HG03097 (cell line): ENCODE results near the gene ICA1.
"Not testable (repeated sequence)": the region's sequence is repeated elsewhere in the genome, so short reads cannot be mapped to it uniquely, and the experiment has no call there.

Experiments
- ATAC-seq: cut with Tn5 transposase; IDR thresholded peaks from one replicate; pipeline ENCODE4 v1.9.1; 2021; ENCODE audit not compliant: unreplicated experiment, low FRiP score

ICA1 gene

DNA sequence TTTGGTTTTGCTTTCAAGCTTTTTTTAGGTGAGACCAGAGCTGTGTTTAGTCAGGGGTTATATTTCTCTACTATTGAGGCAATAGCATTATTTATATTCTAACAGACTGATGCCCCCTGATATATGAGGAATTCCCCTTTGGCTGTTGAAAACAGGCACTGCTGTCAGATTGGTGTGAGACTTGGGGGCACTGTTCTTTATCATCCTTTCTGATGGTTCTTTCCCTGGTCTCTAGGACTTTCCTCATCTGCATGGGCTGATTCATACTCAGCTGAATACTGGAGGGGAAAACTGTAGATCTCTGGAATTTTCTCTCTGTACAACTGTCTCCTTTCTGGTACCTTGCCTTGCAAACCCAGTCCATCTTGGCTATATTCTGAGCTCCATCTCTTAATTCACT, 10.0 kb upstream of the ICA1 start:
- ATAC-seq: no peak

GRCh38 chr7:8263048-8263447, 1.1 kb upstream of the ICA1 start:
- no peak for ATAC-seq

DNA sequence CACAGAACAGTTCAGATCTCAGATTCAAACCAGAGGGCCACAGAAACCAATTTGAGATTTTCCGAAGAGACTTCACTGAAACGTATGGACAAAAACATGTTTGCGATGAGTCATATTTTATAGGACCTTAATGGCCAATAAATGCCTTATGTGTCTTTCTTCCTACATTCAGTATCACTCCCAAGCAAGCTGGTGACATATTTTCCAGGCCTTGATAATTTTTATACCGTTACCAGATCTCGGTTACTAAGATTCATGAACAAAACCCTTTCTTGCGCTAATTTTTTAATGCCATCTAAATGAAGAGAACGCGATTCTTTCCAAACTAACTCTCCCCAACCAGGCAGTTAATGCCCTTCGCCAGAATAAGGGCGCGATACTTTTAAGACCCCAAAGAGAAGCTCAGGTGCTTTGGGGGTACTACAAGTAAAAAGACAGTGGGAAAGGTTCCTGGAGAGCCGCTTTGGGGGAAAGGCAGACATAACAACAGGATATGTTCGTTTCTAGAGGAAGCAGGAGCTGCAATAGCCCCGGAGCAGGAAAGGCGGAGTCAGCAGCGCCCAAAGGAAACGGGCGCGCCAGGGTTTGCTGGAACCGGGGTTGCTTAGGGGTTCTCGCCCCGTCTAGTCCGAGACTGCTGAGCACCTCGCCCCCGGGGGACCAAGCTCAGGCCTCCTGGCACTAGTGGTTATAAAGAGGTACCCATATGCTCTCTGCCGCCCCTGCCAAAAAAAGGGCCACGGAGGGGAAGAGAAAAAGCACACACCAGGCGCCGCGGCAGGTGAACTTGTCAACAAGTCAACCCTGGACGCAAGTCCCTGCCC, 884 bp downstream of the ICA1 start:
- ATAC-seq: no peak

DNA sequence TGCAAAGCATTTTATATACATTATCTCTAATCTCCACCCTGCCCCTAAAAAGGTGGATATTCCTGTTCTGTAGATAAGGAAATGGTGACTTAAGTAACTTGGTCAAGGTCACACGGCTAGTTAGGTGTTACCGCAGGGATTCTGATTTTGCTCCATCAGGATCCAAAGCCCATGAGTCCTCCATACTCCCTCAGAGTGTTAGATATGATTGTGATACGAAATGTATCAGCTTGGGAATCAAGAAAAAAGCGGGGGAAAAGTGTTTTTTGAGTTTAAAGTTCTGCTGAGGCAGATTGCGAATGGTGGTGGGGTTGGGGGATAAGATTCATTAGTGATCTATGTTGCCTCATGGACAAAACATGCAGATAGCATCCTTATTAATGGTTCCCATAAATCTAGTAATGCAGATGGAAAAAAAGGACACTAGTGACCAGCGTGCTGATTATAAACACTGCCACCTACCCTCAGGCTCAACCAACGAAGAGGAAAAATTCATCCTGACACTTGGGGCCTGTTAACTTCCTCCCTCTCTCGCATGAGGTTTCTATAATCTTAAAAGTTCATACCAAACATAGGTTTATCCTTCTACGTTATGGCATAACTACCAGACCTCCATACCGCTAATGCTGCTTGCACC, 2.3 kb downstream of the ICA1 start:
- ATAC-seq: no peak

- no peak for ATAC-seq
Observed at GRCh38 chr7:8258734-8259133, 3.2 kb downstream of the ICA1 start.

GRCh38 chr7:8258166-8258565, 3.8 kb downstream of the ICA1 start:
- ATAC-seq: no peak

- no peak for ATAC-seq
Observed at GRCh38 chr7:8255680-8256655, 6.0 kb downstream of the ICA1 start.

DNA sequence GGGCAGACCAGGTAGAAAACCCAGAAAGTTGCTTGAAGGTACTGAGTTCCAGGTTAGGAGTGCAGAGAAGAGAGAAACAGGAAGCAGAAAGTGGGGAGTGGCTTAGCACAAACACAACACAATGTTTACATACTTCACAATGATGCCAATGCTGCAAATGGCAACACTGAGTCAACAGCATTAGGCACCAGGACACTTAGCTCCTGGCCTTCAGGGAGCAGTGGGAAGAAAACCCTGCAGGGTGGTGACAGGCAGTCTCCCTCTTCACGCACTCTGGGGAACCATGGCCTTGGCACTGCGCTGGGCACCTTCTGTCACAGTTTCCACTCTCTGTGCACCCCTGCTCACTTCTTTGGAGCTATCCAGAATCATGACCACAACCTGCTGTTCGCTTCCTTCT, 7.3 kb downstream of the ICA1 start:
- no peak for ATAC-seq

GRCh38 chr7:8254215-8254614, 7.8 kb downstream of the ICA1 start:
- no peak for ATAC-seq

GRCh38 chr7:8251195-8251594, 10.8 kb downstream of the ICA1 start:
- ATAC-seq: no peak

GRCh38 chr7:8250547-8250946, 11.4 kb downstream of the ICA1 start:
- no peak for ATAC-seq

DNA sequence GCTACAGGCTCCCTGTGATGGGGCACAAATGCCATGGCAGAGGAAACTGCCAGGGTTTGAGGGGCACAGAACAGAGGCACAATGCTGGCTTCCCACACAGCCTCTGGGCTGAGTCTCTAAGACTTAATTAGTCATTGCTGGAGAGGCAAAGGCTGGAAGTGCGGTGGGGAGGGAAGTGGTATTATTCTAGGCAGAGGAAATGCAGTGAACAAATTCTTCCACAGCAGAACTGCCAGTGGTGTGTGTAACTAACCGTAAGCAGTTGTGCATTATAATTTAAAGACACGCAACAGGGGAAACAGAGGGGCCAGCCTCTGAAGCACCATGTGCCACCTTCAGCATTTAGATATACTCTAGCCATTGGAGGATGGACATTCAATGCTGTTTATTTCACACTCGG, 12.8 kb downstream of the ICA1 start:
- ATAC-seq: no peak

DNA sequence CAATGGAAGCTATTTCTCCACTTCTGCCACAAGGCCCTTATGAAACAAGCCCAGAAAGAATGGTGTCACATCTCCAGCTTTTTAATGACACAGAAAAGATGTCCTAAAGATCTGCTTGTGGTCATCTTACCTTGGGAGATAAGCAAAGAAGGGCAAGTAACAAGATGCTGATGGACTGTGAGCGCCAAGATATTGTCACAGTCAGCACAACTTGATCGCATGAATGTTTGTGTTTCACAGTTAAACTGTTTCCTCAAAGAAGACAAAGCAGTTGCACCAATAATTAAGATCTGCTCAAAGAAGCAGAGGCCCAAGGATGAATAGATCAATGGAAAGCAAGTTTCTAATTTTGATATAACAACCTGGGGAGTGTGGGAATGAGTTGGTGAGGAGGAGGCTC, 15.9 kb downstream of the ICA1 start:
- no peak for ATAC-seq

DNA sequence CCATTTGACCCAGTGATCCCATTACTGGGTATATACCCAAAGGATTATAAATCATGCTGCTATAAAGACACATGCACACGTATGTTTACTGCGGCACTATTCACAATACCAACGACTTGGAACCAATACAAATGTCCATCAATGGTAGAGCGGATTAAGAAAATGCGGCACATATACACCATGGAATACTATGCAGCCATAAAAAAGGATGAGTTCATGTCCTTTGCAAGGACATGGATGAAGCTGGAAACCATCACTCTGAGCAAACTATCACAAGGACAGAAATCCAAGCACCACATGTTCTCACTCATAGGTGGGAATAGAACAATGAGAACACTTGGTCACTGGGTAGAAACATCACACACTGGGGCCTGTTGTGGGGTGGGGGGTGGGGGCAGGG, 16.9 kb downstream of the ICA1 start:
- ATAC-seq: not testable (repeated sequence)

GRCh38 chr7:8243059-8243458, 18.9 kb downstream of the ICA1 start:
- not testable (repeated sequence) for ATAC-seq

DNA sequence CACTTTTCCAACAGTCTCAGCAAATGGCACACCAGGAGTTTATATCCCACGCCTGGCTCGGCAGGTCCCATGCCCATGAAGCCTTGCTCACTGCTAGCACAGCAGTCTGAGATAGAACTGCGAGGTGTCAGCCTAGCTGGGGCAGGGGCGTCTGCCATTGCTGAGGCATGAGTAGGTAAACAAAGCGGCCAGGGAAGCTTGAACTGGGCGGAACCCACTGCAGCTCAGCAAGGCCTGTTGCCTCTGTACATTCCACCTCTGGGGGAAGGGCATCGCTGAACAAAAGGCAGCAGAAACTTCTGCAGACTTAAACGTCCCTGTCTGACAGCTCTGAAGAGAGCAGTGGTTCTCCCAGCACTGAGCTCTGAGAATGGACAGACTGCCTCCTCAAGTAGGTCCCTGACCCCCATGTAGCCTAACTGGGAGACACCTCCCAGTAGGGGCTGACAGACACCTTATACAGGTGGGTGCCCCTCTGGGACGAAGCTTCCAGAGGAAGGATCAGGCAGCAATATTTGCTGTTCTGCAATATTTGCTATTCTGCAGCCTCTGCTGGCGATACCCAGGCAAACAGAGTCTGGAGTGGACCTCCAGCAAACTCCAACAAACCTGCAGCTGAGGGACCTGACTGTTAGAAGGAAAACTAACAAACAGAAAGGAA, 22.1 kb downstream of the ICA1 start:
- not testable (repeated sequence) for ATAC-seq

- no peak for ATAC-seq
Observed at GRCh38 chr7:8236780-8237407, 25.1 kb downstream of the ICA1 start.

- no peak for ATAC-seq
Observed at GRCh38 chr7:8232999-8233847, 28.7 kb downstream of the ICA1 start.

DNA sequence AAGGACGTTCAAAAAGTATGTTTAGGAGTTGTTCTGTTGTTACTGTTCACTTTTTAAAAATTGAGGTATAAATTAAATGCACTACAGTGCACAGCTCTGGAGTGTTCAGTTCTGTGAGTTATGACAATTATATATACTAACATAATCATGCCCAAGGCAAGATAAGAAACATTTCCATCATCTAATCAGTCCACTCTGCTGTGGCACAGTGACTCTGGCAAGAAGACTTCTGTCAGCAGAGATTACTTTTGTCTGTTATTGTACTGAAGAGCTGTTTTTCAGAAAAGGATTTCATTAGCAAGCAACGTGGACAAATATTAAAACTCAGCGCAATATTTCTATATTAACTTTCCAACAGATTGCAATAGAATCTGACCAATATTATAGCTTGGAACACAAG, 32.0 kb downstream of the ICA1 start:
- no peak for ATAC-seq
